GM12872 (cell line): ENCODE data around the gene RARB.

Source experiments
- TF ChIP-seq, protein P1 (sequence below): IDR thresholded peaks from 3 replicates; pipeline ENCODE4 v1.5.1; 2011; ENCODE audit warnings: low read depth, mild to moderate bottlenecking, low read length, moderate library complexity; ENCODE audit not compliant: insufficient read depth

The RARB gene

DNA sequence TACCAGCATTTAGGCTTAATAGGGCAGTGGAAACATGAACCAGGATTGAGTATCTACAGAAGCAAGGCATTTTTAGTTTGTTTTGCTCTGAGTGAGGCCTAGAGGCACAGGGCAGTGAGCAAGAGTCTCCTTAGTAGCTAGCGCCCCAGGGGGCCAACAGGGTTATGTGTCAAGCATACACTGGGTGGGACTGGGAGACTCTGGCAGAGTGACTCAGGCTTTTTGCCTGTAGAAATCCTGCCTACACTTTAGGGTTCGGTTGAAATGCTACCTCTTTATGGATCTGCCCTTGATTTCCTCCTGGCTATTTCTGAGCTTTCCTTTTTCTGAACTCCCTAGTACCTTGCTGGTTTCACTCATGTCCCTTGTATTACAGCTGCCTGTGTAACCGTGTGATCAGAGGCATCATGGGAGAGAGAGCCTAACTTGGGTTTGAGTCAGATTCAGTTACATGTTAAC lies 164.5 kb downstream of the RARB start:
- TF ChIP-seq, protein P1, sequence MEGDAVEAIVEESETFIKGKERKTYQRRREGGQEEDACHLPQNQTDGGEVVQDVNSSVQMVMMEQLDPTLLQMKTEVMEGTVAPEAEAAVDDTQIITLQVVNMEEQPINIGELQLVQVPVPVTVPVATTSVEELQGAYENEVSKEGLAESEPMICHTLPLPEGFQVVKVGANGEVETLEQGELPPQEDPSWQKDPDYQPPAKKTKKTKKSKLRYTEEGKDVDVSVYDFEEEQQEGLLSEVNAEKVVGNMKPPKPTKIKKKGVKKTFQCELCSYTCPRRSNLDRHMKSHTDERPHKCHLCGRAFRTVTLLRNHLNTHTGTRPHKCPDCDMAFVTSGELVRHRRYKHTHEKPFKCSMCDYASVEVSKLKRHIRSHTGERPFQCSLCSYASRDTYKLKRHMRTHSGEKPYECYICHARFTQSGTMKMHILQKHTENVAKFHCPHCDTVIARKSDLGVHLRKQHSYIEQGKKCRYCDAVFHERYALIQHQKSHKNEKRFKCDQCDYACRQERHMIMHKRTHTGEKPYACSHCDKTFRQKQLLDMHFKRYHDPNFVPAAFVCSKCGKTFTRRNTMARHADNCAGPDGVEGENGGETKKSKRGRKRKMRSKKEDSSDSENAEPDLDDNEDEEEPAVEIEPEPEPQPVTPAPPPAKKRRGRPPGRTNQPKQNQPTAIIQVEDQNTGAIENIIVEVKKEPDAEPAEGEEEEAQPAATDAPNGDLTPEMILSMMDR = peak; percentile 28; the same call in 1 of the 3 replicates

DNA sequence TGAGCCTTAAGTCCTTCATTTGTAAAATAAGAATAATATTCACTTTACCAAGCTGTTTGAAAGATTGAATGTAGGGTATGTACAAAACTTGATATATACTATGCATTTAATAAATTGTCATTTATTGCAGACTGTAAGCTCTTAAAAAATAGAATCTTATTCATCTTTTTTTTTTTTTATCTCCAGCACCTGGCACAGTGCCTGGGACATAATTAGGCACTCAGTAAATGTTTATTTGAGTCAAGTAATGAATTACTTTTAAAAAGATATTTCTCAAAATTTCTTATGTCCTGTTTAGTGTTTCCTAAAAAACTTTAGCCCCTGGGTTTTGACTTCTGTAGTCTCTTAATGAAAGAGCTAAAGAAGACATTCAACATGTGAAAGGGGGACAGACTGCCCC lies 164.9 kb downstream of the RARB start:
- TF ChIP-seq, protein P1 = no peak

DNA sequence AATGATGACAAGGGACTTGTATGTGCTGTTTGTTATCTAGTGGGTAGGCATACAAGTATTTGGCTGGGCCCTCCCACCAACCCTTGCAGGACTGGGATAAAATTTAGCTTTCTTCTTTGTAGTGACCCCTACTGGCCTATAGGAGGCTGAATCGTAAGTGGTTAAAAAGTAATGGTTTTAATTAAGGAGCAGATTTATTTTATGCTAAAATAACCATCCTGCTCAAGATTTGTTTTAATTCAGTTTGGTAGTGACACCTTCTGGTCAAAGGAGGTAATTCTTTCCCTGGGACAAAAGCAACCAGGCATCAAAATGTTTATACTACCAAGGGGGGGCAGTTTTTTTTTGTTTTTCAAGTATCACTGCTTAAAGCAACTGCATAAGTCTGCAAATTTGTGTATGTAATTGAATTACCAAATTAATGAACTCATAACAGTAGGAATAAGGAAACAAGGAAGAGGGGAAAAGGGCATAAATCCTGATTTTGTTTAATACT lies 166.0 kb downstream of the RARB start:
- TF ChIP-seq, protein P1 = peak; percentile 55; the same call in 2 of the 3 replicates

DNA sequence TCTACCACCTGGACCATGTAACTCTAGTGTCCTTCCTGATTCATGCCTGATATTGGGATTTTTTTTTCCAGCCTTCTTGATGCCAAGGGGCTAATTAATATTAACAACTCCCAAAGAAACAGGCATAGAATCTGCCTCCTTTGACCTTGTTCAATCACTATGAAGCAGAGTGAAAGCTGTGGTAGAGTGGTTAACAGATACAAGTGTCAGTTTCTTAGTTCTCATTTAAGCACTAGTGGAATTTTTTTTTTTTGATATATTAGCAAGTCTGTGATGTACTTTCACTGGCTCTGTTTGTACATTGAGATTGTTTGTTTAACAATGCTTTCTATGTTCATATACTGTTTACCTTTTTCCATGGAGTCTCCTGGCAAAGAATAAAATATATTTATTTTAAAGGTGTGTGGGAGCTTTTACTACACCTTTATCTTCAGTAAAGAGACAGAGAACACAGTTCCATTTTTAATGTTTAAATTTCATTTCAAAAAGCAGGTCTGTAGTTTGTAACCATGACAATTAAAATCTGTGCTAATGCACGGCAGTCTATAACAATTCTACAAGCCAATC lies 169.6 kb downstream of the RARB start:
- TF ChIP-seq, protein P1 = no peak

DNA sequence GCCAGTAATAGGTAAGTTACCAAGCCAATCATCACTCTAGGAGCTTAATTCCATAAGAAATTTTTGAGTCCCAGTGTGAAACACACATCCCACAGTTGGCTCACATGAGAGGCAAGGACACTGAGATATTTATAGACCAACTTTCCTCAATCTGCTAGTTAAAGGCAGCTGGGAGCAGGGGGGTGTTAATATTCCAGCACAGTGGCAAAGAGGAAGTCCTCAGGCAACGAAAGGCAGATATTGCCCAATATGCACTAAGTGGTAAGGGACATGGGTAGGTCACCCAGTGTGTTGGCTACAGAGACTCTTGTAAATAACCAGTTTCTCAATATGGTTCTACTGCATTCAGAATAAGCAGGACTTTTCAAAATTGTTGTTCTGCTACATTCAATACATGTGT lies 175.6 kb downstream of the RARB start:
- TF ChIP-seq, protein P1 = no peak

DNA sequence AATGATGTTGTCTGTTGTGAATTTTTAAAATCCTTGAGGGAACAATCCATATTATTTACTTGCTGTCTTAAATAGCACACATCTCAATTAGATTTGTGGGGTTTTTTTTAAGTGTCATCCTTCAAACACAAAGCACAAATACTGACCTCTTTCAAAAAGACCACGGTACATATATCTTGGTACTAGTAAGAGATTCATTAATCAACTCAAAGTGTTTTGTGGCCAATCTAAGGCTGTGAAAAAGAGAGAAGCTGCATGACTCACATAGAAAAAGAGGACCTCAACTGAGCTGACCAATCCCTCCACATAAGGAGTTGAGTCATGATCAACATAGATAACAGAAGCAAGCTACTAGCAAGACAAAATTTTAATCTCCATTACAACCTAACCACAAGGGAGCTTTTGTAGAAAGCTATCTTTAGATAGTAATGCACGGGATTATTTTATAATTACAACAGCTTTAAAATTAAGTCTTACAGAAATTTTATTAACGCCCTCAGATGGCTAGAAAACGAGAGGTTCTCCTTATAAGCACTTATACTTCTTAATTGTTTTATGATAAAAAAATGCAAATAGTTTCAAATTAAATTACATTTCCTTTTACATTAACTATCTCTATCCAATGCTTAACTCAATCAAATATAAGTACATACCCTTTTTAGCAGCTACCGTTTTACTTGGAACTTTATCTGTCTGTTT lies 176.2 kb downstream of the RARB start:
- TF ChIP-seq, protein P1 = no peak

DNA sequence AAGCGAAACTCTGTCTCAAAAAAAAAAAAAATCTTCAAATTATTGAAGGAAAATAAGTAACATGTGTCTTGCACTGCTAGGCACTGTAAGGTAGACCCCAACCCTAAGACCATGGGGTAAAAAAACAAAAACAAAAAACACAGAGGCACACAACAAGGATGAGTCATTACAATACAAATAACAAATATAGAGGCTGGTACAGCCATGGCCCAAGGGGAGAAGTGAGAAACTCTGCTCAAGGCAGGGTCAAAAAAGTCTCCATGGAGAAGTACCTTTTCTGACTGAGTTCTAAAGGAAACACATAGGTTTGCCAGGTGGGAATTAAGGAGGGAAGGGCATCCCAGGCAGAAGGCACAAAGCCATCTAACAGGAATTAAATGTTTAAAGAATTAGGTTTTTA lies 182.1 kb downstream of the RARB start:
- TF ChIP-seq, protein P1 = no peak
